ENCODE results near the gene TRIM65. TPM values are rescaled to one million over a fixed set of nuclear protein-coding genes. Genes with fewer than 3 reads are reported as not detected.

Gene TRIM65
- total and polyA plus RNA-seq, 2 of the 13 experiments (the other 11 are each of a cell fraction or from before 2014, with no cell fraction given), result 10.3 to 22.4 TPM

DNA sequence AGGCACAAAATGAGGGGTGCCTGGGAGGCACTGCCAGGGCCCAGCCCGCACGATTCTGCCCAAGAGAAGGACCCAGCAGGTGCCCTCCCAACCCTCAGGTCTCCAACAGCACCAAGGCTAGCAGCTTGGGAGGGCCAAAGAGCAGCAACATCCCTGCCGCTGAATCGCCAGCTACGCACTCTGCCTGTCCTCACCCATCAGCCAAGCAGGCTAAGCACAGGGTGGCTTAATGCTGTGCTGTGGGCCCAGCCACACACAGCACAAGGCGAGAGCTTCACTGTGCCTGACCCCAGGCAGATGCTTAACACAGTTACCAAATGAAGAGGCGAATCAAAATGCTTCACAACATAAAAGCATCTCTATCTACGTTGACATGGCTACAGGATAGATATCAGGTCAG, 18.5 kb upstream of the TRIM65 start (continued):
- TF ChIP-seq ZFAT (CRISPR knock-in tag; conservative IDR thresholded peaks at IDR 0.05) (no peak), RARA (CRISPR knock-in tag; IDR thresholded peaks at IDR 0.05) (no peak), THAP11 (CRISPR knock-in tag; IDR thresholded peaks at IDR 0.05) (no peak), NR2F2 (IDR thresholded peaks at IDR 0.05; ENCODE audit: borderline replicate concordance, low read depth) (no peak), HCFC1 (IDR thresholded peaks at IDR 0.05; ENCODE audit: low read depth, low read length) (no peak), NKX3-1 (CRISPR knock-in tag; IDR thresholded peaks at IDR 0.05) (no peak), KMT2A (CRISPR knock-in tag; IDR thresholded peaks at IDR 0.05) (no peak), ZNF850 (CRISPR knock-in tag; conservative IDR thresholded peaks at IDR 0.05) (no peak), ZNF558 (CRISPR knock-in tag; IDR thresholded peaks at IDR 0.05; ENCODE audit: borderline replicate concordance) (no peak), XRCC5 (optimal IDR thresholded peaks at IDR 0.05; ENCODE audit: low read length) (no peak), ZNF616 (CRISPR knock-in tag; IDR thresholded peaks at IDR 0.05; ENCODE audit: low read depth) (no peak), RBFOX2 (IDR thresholded peaks at IDR 0.05; ENCODE audit: low read depth, low read length) (no peak), ZNF460 (CRISPR knock-in tag; IDR thresholded peaks at IDR 0.05; ENCODE audit: borderline replicate concordance) (no peak), ZNF138 (CRISPR knock-in tag; IDR thresholded peaks at IDR 0.05; ENCODE audit: low read depth) (no peak)
- TF ChIP-seq, protein P1, sequence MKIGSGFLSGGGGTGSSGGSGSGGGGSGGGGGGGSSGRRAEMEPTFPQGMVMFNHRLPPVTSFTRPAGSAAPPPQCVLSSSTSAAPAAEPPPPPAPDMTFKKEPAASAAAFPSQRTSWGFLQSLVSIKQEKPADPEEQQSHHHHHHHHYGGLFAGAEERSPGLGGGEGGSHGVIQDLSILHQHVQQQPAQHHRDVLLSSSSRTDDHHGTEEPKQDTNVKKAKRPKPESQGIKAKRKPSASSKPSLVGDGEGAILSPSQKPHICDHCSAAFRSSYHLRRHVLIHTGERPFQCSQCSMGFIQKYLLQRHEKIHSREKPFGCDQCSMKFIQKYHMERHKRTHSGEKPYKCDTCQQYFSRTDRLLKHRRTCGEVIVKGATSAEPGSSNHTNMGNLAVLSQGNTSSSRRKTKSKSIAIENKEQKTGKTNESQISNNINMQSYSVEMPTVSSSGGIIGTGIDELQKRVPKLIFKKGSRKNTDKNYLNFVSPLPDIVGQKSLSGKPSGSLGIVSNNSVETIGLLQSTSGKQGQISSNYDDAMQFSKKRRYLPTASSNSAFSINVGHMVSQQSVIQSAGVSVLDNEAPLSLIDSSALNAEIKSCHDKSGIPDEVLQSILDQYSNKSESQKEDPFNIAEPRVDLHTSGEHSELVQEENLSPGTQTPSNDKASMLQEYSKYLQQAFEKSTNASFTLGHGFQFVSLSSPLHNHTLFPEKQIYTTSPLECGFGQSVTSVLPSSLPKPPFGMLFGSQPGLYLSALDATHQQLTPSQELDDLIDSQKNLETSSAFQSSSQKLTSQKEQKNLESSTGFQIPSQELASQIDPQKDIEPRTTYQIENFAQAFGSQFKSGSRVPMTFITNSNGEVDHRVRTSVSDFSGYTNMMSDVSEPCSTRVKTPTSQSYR (CRISPR knock-in tag; IDR thresholded peaks at IDR 0.05; ENCODE audit: borderline replicate concordance), result 0 out of 2 replicates have a peak, but pooled peaks have one; percentile 2
- TF ChIP-seq, protein P2, sequence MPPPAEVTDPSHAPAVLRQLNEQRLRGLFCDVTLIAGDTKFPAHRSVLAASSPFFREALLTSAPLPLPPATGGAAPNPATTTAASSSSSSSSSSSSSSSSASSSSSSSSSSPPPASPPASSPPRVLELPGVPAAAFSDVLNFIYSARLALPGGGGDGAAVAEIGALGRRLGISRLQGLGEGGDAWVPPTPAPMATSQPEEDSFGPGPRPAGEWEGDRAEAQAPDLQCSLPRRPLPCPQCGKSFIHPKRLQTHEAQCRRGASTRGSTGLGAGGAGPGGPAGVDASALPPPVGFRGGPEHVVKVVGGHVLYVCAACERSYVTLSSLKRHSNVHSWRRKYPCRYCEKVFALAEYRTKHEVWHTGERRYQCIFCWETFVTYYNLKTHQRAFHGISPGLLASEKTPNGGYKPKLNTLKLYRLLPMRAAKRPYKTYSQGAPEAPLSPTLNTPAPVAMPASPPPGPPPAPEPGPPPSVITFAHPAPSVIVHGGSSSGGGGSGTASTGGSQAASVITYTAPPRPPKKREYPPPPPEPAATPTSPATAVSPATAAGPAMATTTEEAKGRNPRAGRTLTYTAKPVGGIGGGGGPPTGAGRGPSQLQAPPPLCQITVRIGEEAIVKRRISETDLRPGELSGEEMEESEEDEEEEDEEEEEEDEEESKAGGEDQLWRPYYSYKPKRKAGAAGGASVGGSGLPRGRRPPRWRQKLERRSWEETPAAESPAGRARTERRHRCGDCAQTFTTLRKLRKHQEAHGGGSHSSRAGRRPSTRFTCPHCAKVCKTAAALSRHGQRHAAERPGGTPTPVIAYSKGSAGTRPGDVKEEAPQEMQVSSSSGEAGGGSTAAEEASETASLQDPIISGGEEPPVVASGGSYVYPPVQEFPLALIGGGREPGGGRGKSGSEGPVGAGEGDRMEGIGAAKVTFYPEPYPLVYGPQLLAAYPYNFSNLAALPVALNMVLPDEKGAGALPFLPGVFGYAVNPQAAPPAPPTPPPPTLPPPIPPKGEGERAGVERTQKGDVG (CRISPR knock-in tag; IDR thresholded peaks at IDR 0.05; ENCODE audit: borderline replicate concordance), result no peak
- TF ChIP-seq, protein P3, sequence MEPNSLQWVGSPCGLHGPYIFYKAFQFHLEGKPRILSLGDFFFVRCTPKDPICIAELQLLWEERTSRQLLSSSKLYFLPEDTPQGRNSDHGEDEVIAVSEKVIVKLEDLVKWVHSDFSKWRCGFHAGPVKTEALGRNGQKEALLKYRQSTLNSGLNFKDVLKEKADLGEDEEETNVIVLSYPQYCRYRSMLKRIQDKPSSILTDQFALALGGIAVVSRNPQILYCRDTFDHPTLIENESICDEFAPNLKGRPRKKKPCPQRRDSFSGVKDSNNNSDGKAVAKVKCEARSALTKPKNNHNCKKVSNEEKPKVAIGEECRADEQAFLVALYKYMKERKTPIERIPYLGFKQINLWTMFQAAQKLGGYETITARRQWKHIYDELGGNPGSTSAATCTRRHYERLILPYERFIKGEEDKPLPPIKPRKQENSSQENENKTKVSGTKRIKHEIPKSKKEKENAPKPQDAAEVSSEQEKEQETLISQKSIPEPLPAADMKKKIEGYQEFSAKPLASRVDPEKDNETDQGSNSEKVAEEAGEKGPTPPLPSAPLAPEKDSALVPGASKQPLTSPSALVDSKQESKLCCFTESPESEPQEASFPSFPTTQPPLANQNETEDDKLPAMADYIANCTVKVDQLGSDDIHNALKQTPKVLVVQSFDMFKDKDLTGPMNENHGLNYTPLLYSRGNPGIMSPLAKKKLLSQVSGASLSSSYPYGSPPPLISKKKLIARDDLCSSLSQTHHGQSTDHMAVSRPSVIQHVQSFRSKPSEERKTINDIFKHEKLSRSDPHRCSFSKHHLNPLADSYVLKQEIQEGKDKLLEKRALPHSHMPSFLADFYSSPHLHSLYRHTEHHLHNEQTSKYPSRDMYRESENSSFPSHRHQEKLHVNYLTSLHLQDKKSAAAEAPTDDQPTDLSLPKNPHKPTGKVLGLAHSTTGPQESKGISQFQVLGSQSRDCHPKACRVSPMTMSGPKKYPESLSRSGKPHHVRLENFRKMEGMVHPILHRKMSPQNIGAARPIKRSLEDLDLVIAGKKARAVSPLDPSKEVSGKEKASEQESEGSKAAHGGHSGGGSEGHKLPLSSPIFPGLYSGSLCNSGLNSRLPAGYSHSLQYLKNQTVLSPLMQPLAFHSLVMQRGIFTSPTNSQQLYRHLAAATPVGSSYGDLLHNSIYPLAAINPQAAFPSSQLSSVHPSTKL (CRISPR knock-in tag; IDR thresholded peaks at IDR 0.05), result no peak
- TF ChIP-seq, protein P4, sequence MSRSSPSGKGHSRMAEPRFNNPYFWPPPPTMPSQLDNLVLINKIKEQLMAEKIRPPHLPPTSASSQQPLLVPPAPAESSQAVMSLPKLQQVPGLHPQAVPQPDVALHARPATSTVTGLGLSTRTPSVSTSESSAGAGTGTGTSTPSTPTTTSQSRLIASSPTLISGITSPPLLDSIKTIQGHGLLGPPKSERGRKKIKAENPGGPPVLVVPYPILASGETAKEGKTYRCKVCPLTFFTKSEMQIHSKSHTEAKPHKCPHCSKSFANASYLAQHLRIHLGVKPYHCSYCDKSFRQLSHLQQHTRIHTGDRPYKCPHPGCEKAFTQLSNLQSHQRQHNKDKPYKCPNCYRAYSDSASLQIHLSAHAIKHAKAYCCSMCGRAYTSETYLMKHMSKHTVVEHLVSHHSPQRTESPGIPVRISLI (CRISPR knock-in tag; IDR thresholded peaks at IDR 0.05; ENCODE audit: borderline replicate concordance), result no peak
- TF ChIP-seq, protein P5, sequence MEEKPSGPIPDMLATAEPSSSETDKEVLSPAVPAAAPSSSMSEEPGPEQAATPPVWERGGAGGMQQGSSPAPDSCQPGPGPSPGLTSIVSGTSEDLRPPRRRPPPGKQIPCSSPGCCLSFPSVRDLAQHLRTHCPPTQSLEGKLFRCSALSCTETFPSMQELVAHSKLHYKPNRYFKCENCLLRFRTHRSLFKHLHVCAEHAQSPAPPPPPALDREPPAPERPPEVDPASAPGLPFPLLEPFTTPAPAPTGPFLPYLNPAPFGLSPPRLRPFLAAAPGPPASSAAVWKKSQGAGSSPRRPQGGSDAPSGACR (CRISPR knock-in tag; IDR thresholded peaks at IDR 0.05), result no peak

Measured in HepG2 (cell line).